K562 (cell line): Measurements from ENCODE around the gene CARD14. TPM values are rescaled to one million over a fixed set of nuclear protein-coding genes. Genes with fewer than 3 reads are reported as not detected.

ENCODE experiments used
- ATAC-seq: fragments of 200-7000 bp; cut with Tn5 transposase; 3 replicates; pipeline ENCODE4 v1.9.1; 2020; ENCODE audit warnings: moderate library complexity
- BruUV-seq: library from RNA; stranded (reverse); fragments of 400-500 nt; replicated peaks from 2 replicates; lab custom pipeline; 2021; lab: Mats Ljungman, UMichigan
- CTCF ChIA-PET: fragments of 300-600 bp; formaldehyde crosslinking; extraction: SDS; loops from one replicate; lab custom pipeline; 2021; ENCODE audit warnings: low intra/inter-chr PET ratio; lab: Yijun Ruan, JAX
- POLR2A ChIA-PET: fragments of 300-600, 350-650 bp; sonication (Branson Sonifier 250); formaldehyde crosslinking; extraction: SDS; loops from one replicate; lab custom pipeline; 2021; ENCODE audit warnings: antibody characterized with exemption, inconsistent platforms; lab: Yijun Ruan, JAX
- DNase-seq, 4 experiments: peaks; one replicate each; pipeline versions ENCODE4 v3.0.0 to v3.0.0-alpha.2; 2011 to 2018; ENCODE audit warnings: low spot score in 3 of 4, mixed read lengths in 3 of 4; ENCODE audit errors: extremely low read depth in 1 of 4
- FAIRE-seq: peaks from 2 replicates; lab custom pipeline; 2011; peaks lifted over from hg19 to GRCh38; lab: Jason Lieb, UNC
- H2AFZ ChIP-seq: 2 replicates; pipeline ENCODE4 v1.6.0; 2011; ENCODE audit warnings: low read depth, low read length, control low read depth, inconsistent platforms
- H3K27ac ChIP-seq: fragments of 200-600 bp; 3 replicates; pipeline ENCODE4 v1.8.0; 2011; ENCODE audit warnings: low read depth, mild to moderate bottlenecking, control low read depth, inconsistent platforms, low read length, moderate library complexity, mixed read lengths; ENCODE audit errors: extremely low read depth
- H3K27me3 ChIP-seq, 2 experiments: fragments of 300-600 bp in 1 of 2; 2 replicates in 1 of 2; 3 replicates in 1 of 2; pipeline versions ENCODE4 v1.6.0 to v1.8.0; 2011; ENCODE audit warnings: inconsistent platforms in 2 of 2, low read length in 2 of 2, mild to moderate bottlenecking in 1 of 2, mixed read lengths in 1 of 2, moderate library complexity in 1 of 2; ENCODE audit not compliant: control insufficient read depth in 2 of 2, insufficient read depth in 2 of 2
- H3K36me3 ChIP-seq: fragments of 300-600 bp; 3 replicates; pipeline ENCODE4 v1.8.0; 2011; ENCODE audit warnings: mild to moderate bottlenecking, low read length, inconsistent platforms; ENCODE audit not compliant: control insufficient read depth, insufficient read depth
- H3K4me1 ChIP-seq, 2 experiments: fragments of 200-600 bp in 1 of 2; replicated peaks in 1 of 2; 2 replicates in 1 of 2; 3 replicates in 1 of 2; pipeline versions ENCODE4 v1.5.1 to v1.8.0; 2011; ENCODE audit warnings: inconsistent platforms in 2 of 2, low read length in 2 of 2, mild to moderate bottlenecking in 1 of 2, mixed read lengths in 1 of 2, moderate library complexity in 1 of 2; ENCODE audit not compliant: control insufficient read depth in 2 of 2, insufficient read depth in 2 of 2
- H3K4me2 ChIP-seq: 2 replicates; pipeline ENCODE4 v1.6.1; 2011; ENCODE audit warnings: low read length, control low read depth, inconsistent platforms, mixed read lengths; ENCODE audit not compliant: insufficient read depth
- H3K4me3 ChIP-seq: fragments of 200-600 bp; sonication (generic), shearing (Covaris generic); 2 replicates; pipeline ENCODE4 v1.5.1; 2016; ENCODE audit warnings: control low read depth, inconsistent platforms
- H3K79me2 ChIP-seq: fragments of 200-600 bp; 3 replicates; pipeline ENCODE4 v1.8.0; 2011; ENCODE audit warnings: low read length, inconsistent platforms; ENCODE audit not compliant: control insufficient read depth, insufficient read depth
- H3K9ac ChIP-seq, 2 experiments: 2 replicates each; pipeline versions ENCODE4 v1.6.0 to v1.6.1; 2011; ENCODE audit warnings: low read depth in 2 of 2, low read length in 2 of 2, control low read depth in 1 of 2, inconsistent platforms in 1 of 2, mild to moderate bottlenecking in 1 of 2, mixed read lengths in 1 of 2; ENCODE audit not compliant: insufficient read depth in 1 of 2
- H3K9me1 ChIP-seq: one replicate; pipeline ENCODE4 v1.6.0; 2011; ENCODE audit warnings: inconsistent platforms, mild to moderate bottlenecking, low read length, moderate library complexity; ENCODE audit not compliant: control insufficient read depth, insufficient read depth
- H3K9me3 ChIP-seq: replicated peaks from 2 replicates; pipeline ENCODE4 v1.5.1; 2011; ENCODE audit warnings: low read depth, low read length, inconsistent platforms; ENCODE audit not compliant: control insufficient read depth, insufficient read depth
- H4K20me1 ChIP-seq: replicated peaks from 2 replicates; pipeline ENCODE4 v1.6.1; 2011; ENCODE audit warnings: low read length, inconsistent platforms, mixed read lengths; ENCODE audit not compliant: control insufficient read depth, insufficient read depth
- ASH1L ChIP-seq: fragments of 450-650 bp; IDR thresholded peaks from 2 replicates; pipeline ENCODE4 v1.6.1; 2018; ENCODE audit warnings: borderline replicate concordance, mild to moderate bottlenecking, low read depth; ENCODE audit not compliant: partially characterized antibody
- CREB1 ChIP-seq, 2 experiments: sonication (generic) in 1 of 2; formaldehyde crosslinking in 1 of 2; IDR thresholded peaks; 2 replicates each; pipeline versions ENCODE4 v1.6.1 to v1.8.0; 2012 to 2022; ENCODE audit warnings: inconsistent platforms in 1 of 2, mild to moderate bottlenecking in 1 of 2, missing genetic modification reagents in 1 of 2, moderate library complexity in 1 of 2
- CREBBP ChIP-seq: IDR thresholded peaks from one replicate; pipeline ENCODE4 v1.6.1; 2012; ENCODE audit warnings: low read depth, mild to moderate bottlenecking, control low read depth, inconsistent platforms, low read length
- DMBX1 ChIP-seq: fragments of 250-450 bp; sonication (Bioruptor Pico); IDR thresholded peaks from 2 replicates; pipeline ENCODE4 v1.8.0; 2022; ENCODE audit warnings: inconsistent platforms, mild to moderate bottlenecking, moderate library complexity, borderline replicate concordance
- ILF3 ChIP-seq: fragments of 450-650 bp; IDR thresholded peaks from 2 replicates; pipeline ENCODE4 v1.6.1; 2018; ENCODE audit warnings: antibody characterized with exemption, mild to moderate bottlenecking, moderate library complexity, borderline replicate concordance
- KAT2B ChIP-seq: IDR thresholded peaks from one replicate; pipeline ENCODE4 v1.6.1; 2012; ENCODE audit warnings: low read depth, mild to moderate bottlenecking, control low read depth, inconsistent platforms, low read length, moderate library complexity
- RBM34 ChIP-seq: fragments of 200-400 bp; formaldehyde crosslinking; IDR thresholded peaks from 2 replicates; pipeline ENCODE4 v1.6.1; 2018; ENCODE audit warnings: low read length, borderline replicate concordance; ENCODE audit not compliant: insufficient read depth
- TSC22D4 ChIP-seq: fragments of 450-650 bp; IDR thresholded peaks from 2 replicates; pipeline ENCODE4 v1.6.1; 2016; ENCODE audit warnings: missing genetic modification characterization, missing biosample characterization, control low read depth
- ZNF121 ChIP-seq: sonication (generic); formaldehyde crosslinking; conservative IDR thresholded peaks from 2 replicates; pipeline ENCODE4 v1.8.0; 2022; ENCODE audit warnings: missing genetic modification reagents
- WGBS: fragments of 100-300 bp; shearing (Covaris generic); methylation state at CpG from one replicate; pipeline ENCODE4 v1.1.6; 2016; ENCODE audit warnings: low coverage, mixed read lengths; ENCODE audit not compliant: insufficient coverage; ENCODE audit errors: missing lambda C conversion rate; 5-methylcytosine and 5-hydroxymethylcytosine counted together
- in situ Hi-C: fragments of 300-500 bp; cut with MboI; formaldehyde crosslinking; loops from 4 replicates; pipeline ENCODE4 v1.15.0; 2018; ENCODE audit warnings: inconsistent platforms, mixed read lengths
- intact Hi-C: fragments of 100-400 bp; cut with micrococcal nuclease; formaldehyde crosslinking; loops from 2 replicates; pipeline ENCODE4 v1.14.2; 2022
- polyA plus RNA-seq, 8 experiments: library from polyadenylated mRNA; depleted of rRNA in 4 of 8; stranded (reverse) in 5 of 8; unstranded in 3 of 8; fragments of >200 nt; fragmentation: Nextera tagmentation in 2 of 8; fragmentation: Illumina TruSeq in 1 of 8; extraction: Ambion mirVana in 2 of 8; extraction: Trizol in 1 of 8; gene quantifications; 2 replicates each; pipeline versions ENCODE4 v1.2.1 to v1.2.3, GENCODE V29; 2011 to 2014; ENCODE audit warnings: inconsistent platforms in 1 of 8, missing spikeins in 1 of 8
- total RNA-seq, 7 experiments: library from RNA; depleted of rRNA in 6 of 7; stranded (reverse); fragments of >200 nt in 6 of 7; fragmentation: Illumina TruSeq in 2 of 7; extraction: Trizol in 2 of 7; gene quantifications; 2 replicates each; pipeline versions ENCODE4 v1.2.1 to v1.2.3, GENCODE V29; 2011 to 2021; ENCODE audit warnings: low replicate concordance in 1 of 7
- TF ChIP-seq, protein P1 (sequence below), 2 experiments: fragments of 450-650 bp in 1 of 2; IDR thresholded peaks; 2 replicates each; pipeline ENCODE4 v1.6.1; 2011 to 2017; ENCODE audit warnings: low read depth in 2 of 2, antibody characterized with exemption in 1 of 2, borderline replicate concordance in 1 of 2, low read length in 1 of 2, mild to moderate bottlenecking in 1 of 2, mixed read lengths in 1 of 2; ENCODE audit not compliant: control insufficient read depth in 1 of 2

The CARD14 gene
- total and polyA plus RNA-seq, 9 of the 15 experiments (the other 6 are each of a cell fraction or from before 2014, with no cell fraction given): not detected

DNA sequence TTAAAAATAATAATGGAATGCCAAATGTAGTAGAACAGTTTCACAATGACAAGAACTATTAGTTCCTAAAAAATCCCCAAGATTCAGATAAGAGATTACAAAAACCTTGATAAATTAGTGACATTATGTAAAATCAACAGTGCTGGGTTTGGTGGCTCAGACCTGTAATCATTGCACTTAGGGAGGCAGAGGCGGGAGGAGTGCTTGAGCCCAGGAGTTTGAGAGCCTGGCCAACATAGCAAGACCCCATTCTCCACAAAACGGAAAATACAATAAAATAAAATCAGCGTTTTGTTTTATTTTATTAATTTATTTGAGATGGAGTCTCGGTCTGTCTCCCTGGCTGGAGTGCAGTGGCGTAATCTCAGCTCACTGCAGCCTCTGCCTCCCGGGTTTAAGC, 4.1 kb downstream of the CARD14 start:
- no peak overlapping the region for H3K4me2 ChIP-seq
- H3K9ac ChIP-seq: no peak overlapping the region
- in situ Hi-C loops (no loop called here), intact Hi-C loops (no loop called here)
- no peaks in the 10 kb centered on the region for H3K9me1 ChIP-seq
- POLR2A ChIA-PET: interaction anchor here (0.7 kb wide), 1 partner anchor 713 kb away, joined by 3 read pairs; no protein-coding TSS in a partner anchor
- no peak overlapping the region for H3K4me3 ChIP-seq
- H3K9me3 ChIP-seq: no peaks in the 10 kb centered on the region
- FAIRE-seq: no peak
- no peak for ATAC-seq
- H2AFZ ChIP-seq: no peak overlapping the region
- H3K36me3 ChIP-seq: no peaks in the 10 kb centered on the region
- WGBS: 4% methylated on average over 6 of the region's 6 CpGs
- peaks cover 0 to 12% of the 10 kb centered on the region in 2 experiments; a peak in 2 of 5 replicates for H3K4me1 ChIP-seq
- BruUV-seq: no TSS peak
- H3K27me3 ChIP-seq: peaks cover 34 to 69% of the 10 kb centered on the region in 2 experiments
- TF ChIP-seq TSC22D4 (tag): no peak
- TF ChIP-seq CREBBP: no peak
- no peak for TF ChIP-seq CREB1 (IDR thresholded peaks at IDR 0.05)
- TF ChIP-seq CREB1 (CRISPR knock-in tag; IDR thresholded peaks at IDR 0.05): no peak
- TF ChIP-seq ZNF121 (CRISPR knock-in tag): peak; percentile 82
- CTCF ChIA-PET: no interaction called here
- no peaks in the 10 kb centered on the region for H3K79me2 ChIP-seq
- no peak for DNase-seq
- H3K27ac ChIP-seq: no peak overlapping the region
- no peaks in the 10 kb centered on the region for H4K20me1 ChIP-seq

DNA sequence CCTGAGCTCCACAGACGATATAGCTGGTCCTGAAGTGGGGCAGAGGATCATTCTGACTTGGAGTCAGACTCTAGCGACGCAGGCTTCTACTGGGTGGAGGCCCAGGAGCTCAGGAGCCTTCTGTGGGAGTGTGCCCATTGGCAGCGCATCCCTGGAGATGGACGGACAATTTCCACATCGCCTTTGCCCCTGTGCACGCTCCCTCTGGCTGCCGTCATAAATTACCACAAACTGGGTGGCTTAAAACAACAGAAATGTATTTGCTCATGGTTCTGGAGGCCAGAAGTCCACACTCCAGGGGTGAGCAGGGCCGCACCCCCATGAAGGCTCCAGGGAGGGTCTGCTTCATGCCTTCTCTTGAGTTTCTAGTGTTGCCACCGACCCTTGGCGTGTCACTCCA, 6.9 kb downstream of the CARD14 start:
- Histone ChIP-seq H3K27me3 (peaks cover 51 to 76% of the 10 kb centered on the region in 2 experiments), H3K36me3 (no peaks in the 10 kb centered on the region), H3K9ac (no peak overlapping the region), H3K79me2 (no peaks in the 10 kb centered on the region), H4K20me1 (no peaks in the 10 kb centered on the region; the same call in 1 of the 2 replicates), H3K9me1 (no peaks in the 10 kb centered on the region), H3K4me3 (no peak overlapping the region), H3K4me1 (peaks cover 0 to 12% of the 10 kb centered on the region in 2 experiments; a peak in 2 of 5 replicates), H3K27ac (no peak overlapping the region), H3K4me2 (no peak overlapping the region), H3K9me3 (no peaks in the 10 kb centered on the region), H2AFZ (no peak overlapping the region)
- 2% methylated on average over 11 of the region's 11 CpGs for WGBS
- ATAC-seq (no peak), FAIRE-seq (no peak), DNase-seq (no peak)
- in situ Hi-C loops (no loop called here), intact Hi-C loops (no loop called here)
- ChIA-PET POLR2A (interaction anchor here (0.6 kb wide), 1 partner anchor 29 kb away, joined by 3 read pairs; no protein-coding TSS in a partner anchor), CTCF (no interaction called here)
- no TSS peak for BruUV-seq
- no peak for TF ChIP-seq ASH1L
- no peak for TF ChIP-seq RBM34
- TF ChIP-seq ILF3: no peak
- TF ChIP-seq DMBX1: no peak
- TF ChIP-seq KAT2B: no peak
- TF ChIP-seq, protein P1, sequence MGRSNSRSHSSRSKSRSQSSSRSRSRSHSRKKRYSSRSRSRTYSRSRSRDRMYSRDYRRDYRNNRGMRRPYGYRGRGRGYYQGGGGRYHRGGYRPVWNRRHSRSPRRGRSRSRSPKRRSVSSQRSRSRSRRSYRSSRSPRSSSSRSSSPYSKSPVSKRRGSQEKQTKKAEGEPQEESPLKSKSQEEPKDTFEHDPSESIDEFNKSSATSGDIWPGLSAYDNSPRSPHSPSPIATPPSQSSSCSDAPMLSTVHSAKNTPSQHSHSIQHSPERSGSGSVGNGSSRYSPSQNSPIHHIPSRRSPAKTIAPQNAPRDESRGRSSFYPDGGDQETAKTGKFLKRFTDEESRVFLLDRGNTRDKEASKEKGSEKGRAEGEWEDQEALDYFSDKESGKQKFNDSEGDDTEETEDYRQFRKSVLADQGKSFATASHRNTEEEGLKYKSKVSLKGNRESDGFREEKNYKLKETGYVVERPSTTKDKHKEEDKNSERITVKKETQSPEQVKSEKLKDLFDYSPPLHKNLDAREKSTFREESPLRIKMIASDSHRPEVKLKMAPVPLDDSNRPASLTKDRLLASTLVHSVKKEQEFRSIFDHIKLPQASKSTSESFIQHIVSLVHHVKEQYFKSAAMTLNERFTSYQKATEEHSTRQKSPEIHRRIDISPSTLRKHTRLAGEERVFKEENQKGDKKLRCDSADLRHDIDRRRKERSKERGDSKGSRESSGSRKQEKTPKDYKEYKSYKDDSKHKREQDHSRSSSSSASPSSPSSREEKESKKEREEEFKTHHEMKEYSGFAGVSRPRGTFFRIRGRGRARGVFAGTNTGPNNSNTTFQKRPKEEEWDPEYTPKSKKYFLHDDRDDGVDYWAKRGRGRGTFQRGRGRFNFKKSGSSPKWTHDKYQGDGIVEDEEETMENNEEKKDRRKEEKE (IDR thresholded peaks at IDR 0.05; ENCODE audit: borderline replicate concordance in 1 of 2, control insufficient read depth in 1 of 2, low read depth in 2 of 2, low read length in 1 of 2): no peak
